NT2/D1 (cell line): ENCODE measurements around the gene CAMTA1.

Experiments used
- SUZ12 ChIP-seq: IDR thresholded peaks from 2 replicates; pipeline ENCODE4 v1.6.1; 2011; ENCODE audit not compliant: insufficient read length, insufficient read depth; ENCODE audit errors: extremely low read depth
- YY1 ChIP-seq: IDR thresholded peaks from 2 replicates; pipeline ENCODE4 v1.6.1; 2011; ENCODE audit not compliant: insufficient read length, insufficient read depth
- ZNF274 ChIP-seq: IDR thresholded peaks from 2 replicates; pipeline ENCODE4 v1.6.1; 2011; ENCODE audit warnings: mild to moderate bottlenecking, low read depth, low read length

DNA sequence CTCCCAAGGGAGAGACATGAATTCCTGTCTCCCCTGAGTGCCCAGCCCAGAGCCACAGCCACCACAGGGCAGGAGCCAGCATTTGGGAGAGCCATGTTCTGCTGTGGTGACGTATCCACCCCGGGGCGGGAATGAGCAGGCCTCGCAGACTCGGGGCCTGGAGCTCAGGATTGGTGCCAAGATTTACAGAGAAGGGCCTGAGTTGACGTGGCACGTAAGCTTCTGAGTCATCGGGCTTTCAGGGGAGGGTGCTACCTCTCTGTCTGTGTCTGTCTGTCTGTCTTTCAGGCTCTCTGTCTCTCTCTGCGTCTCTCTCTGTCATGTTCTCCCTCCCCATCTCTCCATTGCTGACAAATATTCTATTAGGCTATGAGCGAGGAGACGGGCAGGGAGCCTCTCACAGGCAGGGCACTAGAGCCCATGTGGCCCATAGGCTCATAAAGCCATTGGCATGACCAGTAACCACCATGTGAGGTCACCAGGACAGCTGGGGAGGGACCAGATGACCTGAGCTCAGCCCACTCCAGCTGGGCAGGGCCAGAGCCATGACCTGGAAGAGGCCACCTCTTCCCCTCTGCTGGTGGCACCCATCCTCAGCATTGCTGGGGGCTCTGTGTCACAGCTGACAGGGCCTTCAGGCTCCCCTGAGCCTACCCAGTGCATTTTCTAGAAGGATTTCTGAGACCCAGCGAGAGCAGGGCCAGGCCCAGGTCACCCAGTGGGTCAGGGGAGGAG, 685.8 kb downstream of the CAMTA1 start:
- no peak for TF ChIP-seq ZNF274
- no peak for TF ChIP-seq YY1
- no peak for TF ChIP-seq SUZ12
